Activated T-cell treated with anti-CD3 and anti-CD28 coated beads, Interleukin-2, amount 50 U/mL, for 72 hours (primary cell): ENCODE results near the gene NHLRC2. TPM values are rescaled to one million over a fixed set of nuclear protein-coding genes. Genes with fewer than 3 reads are reported as not detected.

Experiments used
- ATAC-seq, 2 donors: fragments of 150-1000 bp; cut with Tn5 transposase; replicated peaks in 1 of 2; 2 replicates each; pipeline ENCODE4 v1.10.0; 2021; ENCODE audit warnings: moderate library complexity in 2 of 2, mild to moderate bottlenecking in 1 of 2
- DNase-seq, 2 donors: peaks; one replicate each; pipeline ENCODE4 v3.0.0; 2021 to 2022; ENCODE audit warnings: mixed read lengths in 1 of 2
- H3K27ac Mint-ChIP-seq: one replicate; pipeline ENCODE4 v1.8.0; 2022; ENCODE audit warnings: mild to moderate bottlenecking, moderate library complexity, mixed read lengths
- H3K27me3 Mint-ChIP-seq: one replicate; pipeline ENCODE4 v1.8.0; 2022; ENCODE audit warnings: low read depth, mixed read lengths
- H3K36me3 Mint-ChIP-seq, 2 donors: one replicate each; pipeline ENCODE4 v1.8.0; 2022; ENCODE audit warnings: mixed read lengths in 2 of 2, mild to moderate bottlenecking in 1 of 2; ENCODE audit not compliant: insufficient read depth in 2 of 2
- H3K4me1 Mint-ChIP-seq: one replicate; pipeline ENCODE4 v1.8.0; 2022; ENCODE audit warnings: low read depth, mixed read lengths
- H3K4me3 Mint-ChIP-seq, 2 donors: one replicate each; pipeline ENCODE4 v1.8.0; 2022; ENCODE audit warnings: mild to moderate bottlenecking in 2 of 2, mixed read lengths in 2 of 2, moderate library complexity in 2 of 2
- H3K9me3 Mint-ChIP-seq, 2 donors: one replicate each; pipeline ENCODE4 v1.8.0; 2022; ENCODE audit warnings: mixed read lengths in 2 of 2
- total RNA-seq, 2 donors: library from RNA; stranded (reverse); gene quantifications; one replicate each; pipeline ENCODE4 v1.2.3, GENCODE V29; 2022

NHLRC2 gene
- total RNA-seq, 2 donors from 2014 or later, result 30.6 to 30.9 TPM

DNA sequence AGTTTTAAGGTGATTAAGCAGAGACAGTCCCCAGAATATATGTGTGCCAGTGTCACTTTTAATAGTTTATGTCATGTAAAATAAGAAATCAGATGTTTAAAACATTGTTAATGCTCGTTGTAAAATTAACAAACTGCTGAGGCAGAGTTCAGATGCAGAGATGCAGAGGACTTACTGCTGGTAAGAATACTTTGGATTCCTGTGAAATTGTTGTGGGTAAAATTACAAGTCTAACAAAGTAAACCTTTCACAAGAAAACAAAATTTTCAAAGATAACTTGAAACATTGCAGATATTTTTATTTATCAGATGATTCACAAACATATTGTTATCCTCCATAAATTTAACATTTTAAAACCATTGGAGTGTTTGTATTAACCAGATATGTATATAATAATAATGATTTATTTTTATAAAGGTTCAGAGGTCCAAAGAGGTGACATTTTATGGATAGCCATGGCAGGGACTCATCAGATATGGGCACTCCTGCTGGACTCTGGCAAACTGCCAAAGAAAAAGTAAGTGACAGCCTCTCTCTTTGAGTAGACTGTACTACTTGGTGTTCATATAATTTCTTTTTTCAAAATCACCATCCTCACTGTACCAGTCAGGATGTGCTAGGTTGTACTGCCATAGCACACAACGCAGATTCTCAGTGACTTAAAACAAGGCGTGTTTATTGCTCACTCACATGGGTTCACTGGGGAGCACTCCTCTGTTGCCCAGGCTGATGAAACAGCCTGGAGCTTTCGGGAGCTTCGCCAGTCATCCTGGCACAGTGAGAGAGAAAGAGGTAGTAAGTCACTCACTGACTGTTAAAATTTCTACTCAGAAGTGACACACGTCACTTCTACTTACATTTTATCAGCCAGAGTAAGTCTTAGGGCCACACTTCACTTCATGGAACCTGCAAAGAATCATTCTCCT, 43.5 kb downstream of the NHLRC2 start:
- H3K4me1 Mint-ChIP-seq, result no peaks in the 10 kb centered on the region
- no peaks in the 10 kb centered on the region for H3K27me3 Mint-ChIP-seq
- no peak for DNase-seq
- peaks cover 0 to 2% of the 10 kb centered on the region in 2 donors for H3K9me3 Mint-ChIP-seq
- no peak overlapping the region for H3K27ac Mint-ChIP-seq
- ATAC-seq, result no peak
- peaks cover 2 to 15% of the 10 kb centered on the region in 2 donors for H3K36me3 Mint-ChIP-seq
- H3K4me3 Mint-ChIP-seq, result no peak overlapping the region

DNA sequence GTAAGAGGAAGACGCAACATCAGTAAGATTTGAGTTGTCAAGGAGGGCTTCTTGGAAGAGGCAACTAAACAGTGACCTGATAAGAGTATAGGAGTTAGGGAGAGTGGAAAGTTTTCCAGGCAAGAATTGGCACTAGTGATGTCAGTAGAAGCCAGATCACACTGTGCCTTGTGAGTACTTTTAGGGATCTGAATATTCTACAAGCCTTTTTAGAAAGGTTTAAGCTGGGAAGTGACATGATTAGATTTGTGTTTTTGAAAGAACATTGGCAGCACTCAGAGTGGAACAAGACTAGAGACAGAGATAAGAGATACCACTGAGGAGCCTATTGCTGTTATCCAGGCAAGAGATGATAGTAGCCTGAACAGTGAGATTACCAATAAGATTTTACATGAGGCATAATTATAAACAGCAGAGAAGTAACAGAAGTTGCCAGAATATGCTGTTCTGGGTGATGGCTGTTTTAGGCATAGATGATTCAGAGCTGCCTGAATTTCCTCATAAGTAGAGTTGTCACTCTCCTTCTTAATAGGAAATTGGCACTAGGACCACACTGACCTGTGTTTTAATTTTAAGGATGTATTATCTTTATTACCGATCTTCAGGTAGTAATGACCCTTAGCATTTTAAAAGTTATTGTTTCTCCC, 45.6 kb downstream of the NHLRC2 start:
- no peaks in the 10 kb centered on the region for H3K27me3 Mint-ChIP-seq
- H3K27ac Mint-ChIP-seq, result no peak overlapping the region
- no peaks in the 10 kb centered on the region for H3K4me1 Mint-ChIP-seq
- DNase-seq, result no peak
- H3K9me3 Mint-ChIP-seq, result peaks cover 0 to 2% of the 10 kb centered on the region in 2 donors
- peaks cover 4 to 20% of the 10 kb centered on the region in 2 donors for H3K36me3 Mint-ChIP-seq
- no peak overlapping the region for H3K4me3 Mint-ChIP-seq
- ATAC-seq, result no peak

DNA sequence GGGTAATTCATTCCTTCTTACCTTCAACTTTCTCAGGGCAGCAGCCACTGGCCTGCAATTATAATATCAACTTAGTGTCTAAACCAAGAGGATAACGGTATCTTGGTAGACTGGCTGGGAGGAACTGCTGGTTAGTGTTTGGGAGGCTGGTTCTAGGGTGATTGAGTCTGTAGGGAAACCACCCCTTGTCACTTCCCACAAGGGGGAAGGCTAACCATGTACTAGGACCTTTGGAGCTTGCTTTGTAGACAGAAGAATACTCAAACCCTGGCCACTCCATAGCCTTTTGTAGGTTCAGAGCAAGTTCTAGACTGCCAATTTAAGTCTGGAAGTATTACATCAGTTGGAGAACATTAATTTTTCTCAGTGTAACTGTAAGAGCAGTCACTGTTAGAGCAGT, 51.3 kb downstream of the NHLRC2 start:
- Mint-ChIP-seq H3K36me3 (peaks cover 7 to 20% of the 10 kb centered on the region in 2 donors), H3K27me3 (no peaks in the 10 kb centered on the region), H3K9me3 (no peaks in the 10 kb centered on the region), H3K4me3 (no peak overlapping the region), H3K27ac (no peak overlapping the region), H3K4me1 (no peaks in the 10 kb centered on the region)
- ATAC-seq (no peak), DNase-seq (no peak)

DNA sequence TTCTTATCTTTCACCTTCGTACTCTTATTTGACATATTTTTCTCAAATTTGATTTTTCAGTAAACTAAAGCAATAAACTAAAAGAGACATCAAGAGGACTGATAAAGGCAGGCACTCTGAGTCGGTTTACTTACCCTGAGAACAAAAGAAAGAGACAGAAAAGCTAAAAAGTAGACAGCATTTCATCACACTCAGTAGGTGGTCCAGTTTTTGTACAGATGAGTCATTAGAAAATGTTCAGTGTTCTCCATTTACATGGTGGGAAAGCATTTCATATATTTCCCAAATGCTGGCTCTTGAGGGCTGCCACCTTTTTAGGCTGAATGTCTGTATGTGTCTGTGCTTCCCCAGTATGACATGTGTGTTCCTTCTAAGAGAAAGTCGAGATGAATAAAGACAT, 52.7 kb downstream of the NHLRC2 start:
- DNase-seq (no peak), ATAC-seq (no peak)
- peaks cover 7 to 11% of the 10 kb centered on the region in 2 donors for H3K36me3 Mint-ChIP-seq
- no peak overlapping the region for H3K4me3 Mint-ChIP-seq
- H3K9me3 Mint-ChIP-seq, result no peaks in the 10 kb centered on the region
- no peak overlapping the region for H3K27ac Mint-ChIP-seq
- no peaks in the 10 kb centered on the region for H3K27me3 Mint-ChIP-seq
- no peaks in the 10 kb centered on the region for H3K4me1 Mint-ChIP-seq

DNA sequence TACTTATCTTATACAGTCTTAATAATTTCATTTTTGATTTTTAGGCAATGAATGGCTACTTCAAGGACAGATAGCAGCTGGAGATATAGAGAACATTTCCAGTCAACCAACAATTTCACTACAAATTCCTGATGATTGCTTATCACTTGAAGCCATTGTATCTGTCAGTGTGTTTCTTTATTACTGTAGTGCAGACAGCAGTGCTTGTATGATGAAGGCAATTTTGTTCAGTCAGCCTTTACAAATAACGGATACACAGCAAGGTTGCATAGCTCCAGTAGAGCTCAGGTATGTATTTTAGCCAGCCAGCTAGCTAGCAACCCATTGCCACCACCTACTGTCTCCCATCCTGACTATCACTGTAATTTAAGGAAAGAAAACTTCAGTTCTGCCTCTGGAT, 53.8 kb downstream of the NHLRC2 start:
- DNase-seq (no peak), ATAC-seq (no peak)
- Mint-ChIP-seq H3K4me3 (no peak overlapping the region), H3K27me3 (no peaks in the 10 kb centered on the region), H3K9me3 (no peaks in the 10 kb centered on the region), H3K4me1 (no peaks in the 10 kb centered on the region), H3K27ac (no peak overlapping the region), H3K36me3 (peaks cover 10 to 15% of the 10 kb centered on the region in 2 donors)

DNA sequence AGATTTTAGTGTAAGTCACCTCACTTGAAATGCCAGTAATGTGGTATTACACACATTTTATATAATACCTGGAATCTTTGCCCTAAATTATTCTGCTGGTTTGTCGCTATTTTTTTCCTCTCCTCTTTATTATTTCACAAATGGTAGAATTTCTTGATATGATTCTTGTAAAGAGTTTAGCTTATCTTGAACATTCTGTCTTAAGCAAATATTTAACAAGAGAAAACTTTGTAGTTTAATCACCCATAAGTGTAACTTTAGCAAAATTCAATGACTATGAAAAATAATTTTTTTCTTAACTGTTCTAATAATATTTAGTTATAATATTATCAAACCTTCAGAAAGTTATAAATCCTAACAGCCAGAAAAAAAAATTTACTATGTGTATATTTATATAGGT, 56.7 kb downstream of the NHLRC2 start:
- no peaks in the 10 kb centered on the region for H3K27me3 Mint-ChIP-seq
- no peak overlapping the region for H3K27ac Mint-ChIP-seq
- no peak overlapping the region for H3K4me3 Mint-ChIP-seq
- peaks cover 3 to 6% of the 10 kb centered on the region in 2 donors for H3K36me3 Mint-ChIP-seq
- H3K4me1 Mint-ChIP-seq, result peaks cover 3% of the 10 kb centered on the region
- no peaks in the 10 kb centered on the region for H3K9me3 Mint-ChIP-seq
- ATAC-seq (no peak), DNase-seq (no peak)

DNA sequence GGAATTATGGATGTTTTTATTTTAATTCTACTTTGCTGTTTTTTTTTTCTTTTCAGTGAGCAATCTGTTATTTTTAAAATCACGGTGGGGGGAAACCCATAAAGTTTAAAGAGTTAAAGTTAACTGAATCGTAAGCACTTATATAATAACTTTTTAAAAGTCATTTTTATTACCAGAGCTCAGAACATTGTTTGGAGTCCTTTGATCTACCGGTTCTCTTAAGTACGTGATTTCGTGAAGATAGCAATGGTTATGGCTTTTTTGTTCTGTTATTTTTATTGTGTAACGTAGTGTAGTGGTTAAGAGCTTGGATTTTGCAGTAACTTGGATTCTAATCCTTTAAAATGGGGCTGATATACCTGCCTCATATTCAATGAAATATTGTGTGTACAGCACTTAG, 57.4 kb downstream of the NHLRC2 start:
- peaks cover 5% of the 10 kb centered on the region for H3K4me1 Mint-ChIP-seq
- no peak overlapping the region for H3K4me3 Mint-ChIP-seq
- peaks cover 3 to 6% of the 10 kb centered on the region in 2 donors for H3K36me3 Mint-ChIP-seq
- no peaks in the 10 kb centered on the region for H3K27me3 Mint-ChIP-seq
- no peak for ATAC-seq
- no peak overlapping the region for H3K27ac Mint-ChIP-seq
- DNase-seq, result no peak
- H3K9me3 Mint-ChIP-seq, result no peaks in the 10 kb centered on the region

DNA sequence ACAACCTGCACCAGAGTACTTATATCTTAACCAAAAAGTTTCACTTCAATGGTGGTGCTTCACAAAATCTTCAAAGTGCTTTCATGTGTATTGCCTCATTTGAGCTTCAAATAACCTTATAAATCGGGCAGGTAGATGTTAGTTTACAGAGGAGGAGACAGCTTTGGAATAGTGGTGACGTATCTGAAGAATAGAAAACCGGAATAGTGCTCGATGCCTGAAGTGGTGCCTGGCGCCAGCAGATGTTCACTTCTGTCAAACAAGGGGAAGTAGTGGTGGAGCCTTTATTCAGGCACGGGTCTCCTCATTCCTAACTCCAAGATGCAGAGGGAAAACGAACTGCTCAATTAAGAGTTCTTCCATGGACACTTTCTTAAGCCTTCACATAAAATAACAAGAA, 58.1 kb downstream of the NHLRC2 start:
- DNase-seq (no peak), ATAC-seq (no peak)
- no peak overlapping the region for H3K27ac Mint-ChIP-seq
- H3K9me3 Mint-ChIP-seq, result no peaks in the 10 kb centered on the region
- no peak overlapping the region for H3K4me3 Mint-ChIP-seq
- H3K27me3 Mint-ChIP-seq, result no peaks in the 10 kb centered on the region
- H3K36me3 Mint-ChIP-seq, result peaks cover 5 to 7% of the 10 kb centered on the region in 2 donors
- H3K4me1 Mint-ChIP-seq, result peaks cover 5% of the 10 kb centered on the region

DNA sequence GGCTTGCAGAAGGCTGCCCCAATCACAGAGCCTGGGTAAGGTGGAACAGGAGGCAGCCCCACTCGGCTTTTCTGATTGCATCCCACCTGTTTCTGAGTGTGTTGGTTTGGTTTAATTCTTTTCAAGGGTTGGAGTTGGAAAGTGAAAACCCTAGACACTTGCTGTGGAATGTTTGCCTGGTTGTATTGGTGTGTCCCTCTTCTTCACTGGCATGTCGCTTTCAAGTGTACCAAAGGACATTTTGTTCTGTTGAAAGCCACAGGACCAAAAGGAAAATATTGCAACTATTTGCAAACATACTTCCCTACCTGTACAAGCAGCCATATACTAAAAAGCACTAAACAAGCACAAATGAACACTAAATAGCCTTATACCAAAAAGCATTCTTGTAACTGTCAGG, 60.5 kb downstream of the NHLRC2 start:
- H3K27ac Mint-ChIP-seq, result no peak overlapping the region
- H3K9me3 Mint-ChIP-seq, result no peaks in the 10 kb centered on the region

DNA sequence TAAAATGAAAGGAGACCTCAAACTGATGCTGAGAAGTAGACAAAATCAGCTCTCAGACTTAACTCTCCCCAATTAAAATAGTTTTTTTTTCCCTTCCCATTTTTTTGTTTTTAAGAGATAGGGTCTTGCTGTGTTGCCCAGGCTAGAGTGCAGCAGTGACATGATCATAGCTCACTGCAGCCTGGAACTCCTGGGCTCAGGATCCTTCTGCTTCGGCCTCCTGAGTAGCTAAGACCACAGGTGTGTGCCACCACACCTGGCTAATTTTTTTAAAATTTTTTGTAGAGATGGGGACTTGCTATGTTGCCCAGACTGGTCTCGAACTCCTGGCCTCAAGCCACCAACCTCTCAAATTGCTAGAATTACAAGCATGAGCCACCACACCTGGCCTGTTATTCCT, 61.1 kb downstream of the NHLRC2 start:
- Mint-ChIP-seq H3K4me1 (peaks cover 5% of the 10 kb centered on the region), H3K27me3 (no peaks in the 10 kb centered on the region), H3K4me3 (no peak overlapping the region), H3K27ac (no peak overlapping the region), H3K36me3 (peaks cover 6 to 10% of the 10 kb centered on the region in 2 donors), H3K9me3 (no peaks in the 10 kb centered on the region)
- DNase-seq, result no peak
- no peak for ATAC-seq

More for the DNA sequence above, 60.5 kb downstream of the NHLRC2 start:
- ATAC-seq (no peak), DNase-seq (no peak)
- Mint-ChIP-seq H3K4me1 (peaks cover 5% of the 10 kb centered on the region), H3K27me3 (no peaks in the 10 kb centered on the region), H3K4me3 (no peak overlapping the region), H3K36me3 (peaks cover 6 to 10% of the 10 kb centered on the region in 2 donors)

DNA sequence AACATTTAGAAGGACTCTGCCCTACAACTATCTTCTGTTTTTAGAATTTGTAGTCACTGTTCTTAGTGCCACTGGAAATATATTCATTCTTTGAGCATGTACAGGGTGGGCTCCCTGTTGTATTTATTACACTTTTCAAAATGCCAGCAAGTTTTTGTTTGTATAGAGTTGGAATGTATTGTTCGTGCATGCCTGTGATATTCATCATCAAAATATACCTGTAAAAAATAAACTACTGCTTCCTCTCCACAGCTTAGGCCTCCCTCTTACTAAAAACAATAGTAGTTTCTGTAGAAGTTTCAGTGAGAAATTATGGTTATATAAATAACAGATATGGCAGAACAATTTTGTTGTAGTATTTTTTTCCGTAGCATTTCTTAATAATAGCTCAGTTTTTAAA, 61.6 kb downstream of the NHLRC2 start:
- Mint-ChIP-seq H3K4me1 (peaks cover 5% of the 10 kb centered on the region), H3K36me3 (peaks cover 6 to 10% of the 10 kb centered on the region in 2 donors), H3K27ac (no peak overlapping the region), H3K27me3 (peaks cover 3% of the 10 kb centered on the region), H3K4me3 (no peak overlapping the region), H3K9me3 (no peaks in the 10 kb centered on the region)
- ATAC-seq (no peak), DNase-seq (no peak)

DNA sequence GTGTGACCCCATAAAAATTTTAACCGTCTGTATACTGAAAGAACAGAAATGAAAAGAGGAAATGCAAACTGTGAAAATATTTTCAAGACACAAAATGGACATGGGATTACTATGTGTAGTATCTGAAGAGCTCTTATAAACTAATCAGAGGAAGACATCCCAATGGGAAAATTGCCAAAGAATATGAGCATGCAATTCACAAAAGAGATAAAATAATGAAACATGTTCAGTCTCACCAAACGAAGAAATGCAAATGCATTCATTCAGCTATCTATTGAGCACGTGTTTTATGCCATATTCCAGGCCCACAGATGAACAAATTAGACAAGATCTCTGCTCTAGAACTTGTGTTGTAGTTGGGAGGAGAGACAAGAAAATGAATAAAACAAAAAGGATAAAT, 63.2 kb downstream of the NHLRC2 start:
- ATAC-seq, result no peak
- H3K27ac Mint-ChIP-seq, result no peak overlapping the region
- DNase-seq, result no peak
- H3K27me3 Mint-ChIP-seq, result peaks cover 10% of the 10 kb centered on the region
- H3K9me3 Mint-ChIP-seq, result no peaks in the 10 kb centered on the region
- no peak overlapping the region for H3K4me3 Mint-ChIP-seq
- peaks cover 5% of the 10 kb centered on the region for H3K4me1 Mint-ChIP-seq
- peaks cover 3 to 6% of the 10 kb centered on the region in 2 donors for H3K36me3 Mint-ChIP-seq

DNA sequence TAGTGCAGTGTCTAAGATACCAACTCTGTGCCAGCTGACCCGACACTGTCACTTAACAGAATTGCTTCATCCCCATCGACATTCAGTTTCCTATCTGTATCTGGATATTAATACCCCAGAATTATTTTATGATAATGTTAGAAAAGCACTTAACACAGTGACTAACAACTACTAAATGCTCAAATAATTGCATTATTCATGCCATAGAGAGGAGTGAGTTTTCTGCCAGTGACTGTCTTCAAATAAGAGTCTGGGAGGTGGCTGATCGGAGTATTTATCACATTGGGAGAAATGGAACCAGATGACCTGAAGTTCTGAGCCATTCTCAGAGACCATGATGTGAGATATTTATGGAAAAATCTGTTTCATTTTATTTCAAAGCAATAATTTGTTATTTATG, 65.7 kb downstream of the NHLRC2 start:
- no peaks in the 10 kb centered on the region for H3K9me3 Mint-ChIP-seq
- ATAC-seq, result no peak
- H3K27ac Mint-ChIP-seq, result no peak overlapping the region
- peaks cover 15% of the 10 kb centered on the region for H3K27me3 Mint-ChIP-seq
- H3K36me3 Mint-ChIP-seq, result peaks cover 3 to 9% of the 10 kb centered on the region in 2 donors
- H3K4me3 Mint-ChIP-seq, result no peak overlapping the region
- DNase-seq, result no peak
- peaks cover 16% of the 10 kb centered on the region for H3K4me1 Mint-ChIP-seq
